Endothelial cell (in vitro differentiated cells): ENCODE results near the gene NAA38. TPM values are rescaled to one million over a fixed set of nuclear protein-coding genes. Genes with fewer than 3 reads are reported as not detected.

Experiments
- DNase-seq: peaks from one replicate; pipeline ENCODE4 v3.0.0; 2021; ENCODE audit warnings: low spot score
- H3K27ac Mint-ChIP-seq: one replicate; pipeline ENCODE4 v1.8.0; 2021; ENCODE audit warnings: mixed read lengths, inconsistent platforms; ENCODE audit not compliant: unreplicated experiment
- H3K27me3 Mint-ChIP-seq: one replicate; pipeline ENCODE4 v1.8.0; 2021; ENCODE audit warnings: mild to moderate bottlenecking, moderate library complexity, mixed read lengths, inconsistent platforms; ENCODE audit not compliant: unreplicated experiment
- H3K36me3 Mint-ChIP-seq: one replicate; pipeline ENCODE4 v1.8.0; 2021; ENCODE audit warnings: mild to moderate bottlenecking, low read depth, mixed read lengths, inconsistent platforms; ENCODE audit not compliant: unreplicated experiment
- H3K4me1 Mint-ChIP-seq: one replicate; pipeline ENCODE4 v1.8.0; 2021; ENCODE audit warnings: mild to moderate bottlenecking, mixed read lengths, inconsistent platforms; ENCODE audit not compliant: unreplicated experiment
- H3K4me3 Mint-ChIP-seq: one replicate; pipeline ENCODE4 v1.8.0; 2021; ENCODE audit warnings: mild to moderate bottlenecking, mixed read lengths, inconsistent platforms; ENCODE audit not compliant: unreplicated experiment
- H3K9me3 Mint-ChIP-seq: one replicate; pipeline ENCODE4 v1.8.0; 2021; ENCODE audit warnings: mixed read lengths, inconsistent platforms; ENCODE audit not compliant: unreplicated experiment
- total RNA-seq: library from RNA; stranded (reverse); fragmentation: NEBNext Ultra II Directional; extraction: Animal tissue kit (Norgen Biotek cat#: 25700); gene quantifications from one replicate; pipeline ENCODE4 v1.2.1, GENCODE V29; 2021; ENCODE audit not compliant: unreplicated experiment
- TF ChIP-seq, protein P1 (sequence below): fragments of 200-600 bp; sonication (generic); IDR thresholded peaks from one replicate; pipeline ENCODE4 v1.5.0; 2021; ENCODE audit warnings: antibody characterized with exemption; ENCODE audit not compliant: unreplicated experiment

Gene NAA38
- total RNA-seq, 1 donor from 2014 or later, result 97.9 TPM

DNA sequence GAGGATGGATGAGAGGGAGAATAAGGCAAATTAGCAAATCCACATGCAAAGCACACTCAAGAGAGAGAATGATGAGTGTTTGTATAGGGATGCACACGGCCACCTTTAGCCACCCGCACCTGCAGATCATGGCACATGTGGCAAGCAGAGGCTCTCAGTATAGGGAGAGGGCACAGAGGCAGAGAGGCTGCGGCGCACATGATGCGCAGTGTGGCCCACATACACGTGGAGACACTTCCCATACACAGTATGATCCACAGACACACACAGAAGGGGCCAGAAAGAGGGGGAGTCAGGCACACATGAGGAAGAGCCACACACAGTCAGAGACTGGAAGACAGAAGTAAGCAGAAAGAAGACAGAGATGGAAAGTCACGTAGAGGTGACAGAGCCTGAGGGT lies 24.7 kb upstream of the NAA38 start:
- Mint-ChIP-seq H3K27ac (no peak overlapping the region), H3K27me3 (peaks cover 6% of the 10 kb centered on the region), H3K4me1 (peaks cover 8% of the 10 kb centered on the region), H3K4me3 (no peak overlapping the region), H3K9me3 (no peaks in the 10 kb centered on the region), H3K36me3 (no peaks in the 10 kb centered on the region)
- DNase-seq, result no peak
- TF ChIP-seq, protein P1, sequence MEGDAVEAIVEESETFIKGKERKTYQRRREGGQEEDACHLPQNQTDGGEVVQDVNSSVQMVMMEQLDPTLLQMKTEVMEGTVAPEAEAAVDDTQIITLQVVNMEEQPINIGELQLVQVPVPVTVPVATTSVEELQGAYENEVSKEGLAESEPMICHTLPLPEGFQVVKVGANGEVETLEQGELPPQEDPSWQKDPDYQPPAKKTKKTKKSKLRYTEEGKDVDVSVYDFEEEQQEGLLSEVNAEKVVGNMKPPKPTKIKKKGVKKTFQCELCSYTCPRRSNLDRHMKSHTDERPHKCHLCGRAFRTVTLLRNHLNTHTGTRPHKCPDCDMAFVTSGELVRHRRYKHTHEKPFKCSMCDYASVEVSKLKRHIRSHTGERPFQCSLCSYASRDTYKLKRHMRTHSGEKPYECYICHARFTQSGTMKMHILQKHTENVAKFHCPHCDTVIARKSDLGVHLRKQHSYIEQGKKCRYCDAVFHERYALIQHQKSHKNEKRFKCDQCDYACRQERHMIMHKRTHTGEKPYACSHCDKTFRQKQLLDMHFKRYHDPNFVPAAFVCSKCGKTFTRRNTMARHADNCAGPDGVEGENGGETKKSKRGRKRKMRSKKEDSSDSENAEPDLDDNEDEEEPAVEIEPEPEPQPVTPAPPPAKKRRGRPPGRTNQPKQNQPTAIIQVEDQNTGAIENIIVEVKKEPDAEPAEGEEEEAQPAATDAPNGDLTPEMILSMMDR, result no peak

DNA sequence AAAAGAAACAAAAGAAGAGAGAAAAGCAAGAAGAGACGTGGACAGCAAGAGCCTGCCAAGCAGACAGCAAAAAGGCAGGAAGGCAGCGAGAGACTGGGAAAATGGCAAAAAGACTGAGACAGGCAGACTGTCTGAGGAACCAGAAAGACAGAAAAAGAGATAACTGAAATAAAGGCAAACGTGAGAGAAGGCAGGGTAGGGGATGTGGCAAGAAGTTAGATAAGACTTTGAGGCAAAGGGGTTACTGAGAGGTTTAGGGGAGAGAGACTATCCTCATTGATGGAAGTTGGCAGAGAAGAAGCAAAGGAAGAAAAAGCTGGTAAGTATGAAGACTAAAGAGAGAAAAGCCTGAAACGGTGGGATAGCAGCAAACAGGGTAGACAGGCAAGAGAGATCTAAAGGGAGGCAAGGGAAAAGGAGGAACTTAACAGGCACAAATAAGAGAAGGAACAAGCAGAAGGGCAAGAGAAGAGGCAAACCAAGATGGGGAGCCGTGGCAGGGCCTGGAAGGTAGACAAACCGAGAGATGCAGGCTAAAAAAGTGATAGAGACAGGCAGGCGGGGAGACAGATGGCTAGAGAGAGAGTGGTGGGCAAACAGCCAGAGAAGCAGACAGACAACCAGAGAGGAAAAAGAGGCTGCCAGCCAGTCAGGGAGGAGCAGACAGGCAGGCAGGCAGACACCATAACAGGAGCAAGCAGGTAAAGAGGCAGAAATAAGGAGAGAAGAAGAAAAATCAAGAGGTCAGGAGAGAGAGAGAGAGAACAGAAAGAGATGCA lies 24.1 kb upstream of the NAA38 start:
- TF ChIP-seq, protein P1, result no peak
- H3K4me3 Mint-ChIP-seq, result no peak overlapping the region
- H3K36me3 Mint-ChIP-seq, result no peaks in the 10 kb centered on the region
- peaks cover 6% of the 10 kb centered on the region for H3K27me3 Mint-ChIP-seq
- no peak for DNase-seq
- no peak overlapping the region for H3K27ac Mint-ChIP-seq
- H3K9me3 Mint-ChIP-seq, result no peaks in the 10 kb centered on the region
- peaks cover 8% of the 10 kb centered on the region for H3K4me1 Mint-ChIP-seq

GRCh38 chr17:7880076-7880868 lies 22.9 kb upstream of the NAA38 start:
- no peak for DNase-seq

GRCh38 chr17:7878234-7878633 lies 20.9 kb upstream of the NAA38 start:
- Mint-ChIP-seq H3K27ac (no peak overlapping the region), H3K36me3 (peaks cover 12% of the 10 kb centered on the region), H3K27me3 (peaks cover 3% of the 10 kb centered on the region), H3K4me1 (no peaks in the 10 kb centered on the region), H3K9me3 (no peaks in the 10 kb centered on the region), H3K4me3 (no peak overlapping the region)
- DNase-seq, result no peak
- TF ChIP-seq, protein P1, result no peak

More at GRCh38 chr17:7880076-7880868, 22.9 kb upstream of the NAA38 start:
- Mint-ChIP-seq H3K4me3 (no peak overlapping the region), H3K36me3 (no peaks in the 10 kb centered on the region), H3K9me3 (no peaks in the 10 kb centered on the region), H3K27me3 (no peaks in the 10 kb centered on the region), H3K4me1 (peaks cover 3% of the 10 kb centered on the region), H3K27ac (no peak overlapping the region)
- TF ChIP-seq, protein P1, result no peak

DNA sequence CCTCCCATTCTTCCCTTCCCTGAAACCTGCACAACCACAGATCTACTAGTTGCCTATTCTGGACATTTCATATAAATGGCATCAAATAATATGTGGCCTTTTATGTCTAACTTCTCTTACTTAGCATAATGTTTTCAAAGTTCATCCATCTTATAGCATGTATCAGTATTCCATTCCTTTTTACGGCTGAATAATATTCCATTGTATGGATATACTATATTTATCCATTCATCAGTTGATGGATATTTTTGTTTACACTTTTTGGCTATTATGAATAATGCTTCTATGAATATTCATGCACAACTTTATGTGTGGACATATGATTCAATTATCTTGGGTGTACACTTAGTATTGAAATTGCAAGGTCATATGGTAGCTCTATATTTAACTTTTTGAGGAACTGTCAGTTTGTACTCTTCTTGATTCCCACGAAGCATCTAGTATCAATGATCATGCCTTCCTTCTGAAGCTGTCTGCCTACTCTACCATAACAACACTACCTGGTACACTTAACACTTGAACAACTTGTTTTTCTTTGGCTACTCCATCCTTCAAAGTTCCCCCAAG lies 18.5 kb upstream of the NAA38 start:
- DNase-seq, result no peak
- H3K27me3 Mint-ChIP-seq, result peaks cover 3% of the 10 kb centered on the region
- H3K4me3 Mint-ChIP-seq, result no peak overlapping the region
- H3K9me3 Mint-ChIP-seq, result no peaks in the 10 kb centered on the region
- no peak overlapping the region for H3K27ac Mint-ChIP-seq
- H3K4me1 Mint-ChIP-seq, result no peaks in the 10 kb centered on the region
- TF ChIP-seq, protein P1, result no peak
- peaks cover 14% of the 10 kb centered on the region for H3K36me3 Mint-ChIP-seq
